ENCODE measurements around the gene TMEM179. TPM values are rescaled to one million over a fixed set of nuclear protein-coding genes. Genes with fewer than 3 reads are reported as not detected.

TMEM179 gene
- total RNA-seq, 1 experiment from 2014 or later, result 3.4 TPM

GRCh38 chr14:104593241-104593701 is 11.3 kb downstream of the TMEM179 start:
- Histone ChIP-seq H3K4me1 (ENCODE audit: control insufficient read depth, insufficient read depth, low read length) (no peaks in the 10 kb centered on the region), H3K9me3 (ENCODE audit: control insufficient read depth, insufficient read depth, low read depth, low read length) (no peaks in the 10 kb centered on the region), H3K4me3 (ENCODE audit: low read depth in 2 of 2, low read length in 2 of 2) (no peak overlapping the region), H3K27ac (ENCODE audit: low read length) (no peak overlapping the region), H3K36me3 (ENCODE audit: control insufficient read depth, insufficient read depth, low read length) (no peaks in the 10 kb centered on the region), H3K27me3 (ENCODE audit: control insufficient read depth, insufficient read depth, low read length) (no peaks in the 10 kb centered on the region)
- in situ Hi-C loops (cut with HindIII; ENCODE audit: low pct_unique_long_range_greater_than_20kb, low sequenced_read_pairs), result no loop called here
- ChIA-PET POLR2A (no interaction called here), CTCF (interaction anchor here (0.9 kb wide), 1 partner anchor 16 kb away, joined by 9 read pairs; no protein-coding TSS in a partner anchor)
- TF ChIP-seq TCF7L2 (IDR thresholded peaks at IDR 0.05; ENCODE audit: low read depth, low read length), result no peak
- TF ChIP-seq POLR2AphosphoS5 (IDR thresholded peaks at IDR 0.05; ENCODE audit: low read depth, low read length), result no peak
- TF ChIP-seq CTCF (IDR thresholded peaks at IDR 0.05), result no peak
- no peak for TF ChIP-seq REST (IDR thresholded peaks at IDR 0.05; ENCODE audit: insufficient read depth in 1 of 2, low read depth in 2 of 2, low read length in 1 of 2)
- TF ChIP-seq SIN3A (IDR thresholded peaks at IDR 0.05; ENCODE audit: borderline replicate concordance, insufficient read depth, low read depth, low read length), result no peak
- DNase-seq (ENCODE audit: low read depth, low spot score) (no peak), ATAC-seq (no peak)
- intact Hi-C loops (cut with micrococcal nuclease; ENCODE audit: unreplicated experiment), result no loop called here
- BruUV-seq (replicated peaks), result no TSS peak

GRCh38 chr14:104592785-104593184 is 11.8 kb downstream of the TMEM179 start:
- Histone ChIP-seq H3K27ac (ENCODE audit: low read length) (no peak overlapping the region), H3K4me1 (ENCODE audit: control insufficient read depth, insufficient read depth, low read length) (no peaks in the 10 kb centered on the region), H3K4me3 (ENCODE audit: low read depth in 2 of 2, low read length in 2 of 2) (no peak overlapping the region), H3K36me3 (ENCODE audit: control insufficient read depth, insufficient read depth, low read length) (no peaks in the 10 kb centered on the region), H3K27me3 (ENCODE audit: control insufficient read depth, insufficient read depth, low read length) (no peaks in the 10 kb centered on the region), H3K9me3 (ENCODE audit: control insufficient read depth, insufficient read depth, low read depth, low read length) (no peaks in the 10 kb centered on the region)
- CTCF ChIA-PET, result interaction anchor here (0.9 kb wide), 1 partner anchor 16 kb away, joined by 9 read pairs; no protein-coding TSS in a partner anchor
- intact Hi-C loops (cut with micrococcal nuclease; ENCODE audit: unreplicated experiment) (no loop called here), in situ Hi-C loops (cut with HindIII; ENCODE audit: low pct_unique_long_range_greater_than_20kb, low sequenced_read_pairs) (no loop called here)
- POLR2A ChIA-PET, result no interaction called here
- no TSS peak for BruUV-seq (replicated peaks)
- TF ChIP-seq POLR2AphosphoS5 (IDR thresholded peaks at IDR 0.05; ENCODE audit: low read depth, low read length), result no peak
- TF ChIP-seq TCF7L2 (IDR thresholded peaks at IDR 0.05; ENCODE audit: low read depth, low read length), result no peak
- TF ChIP-seq REST (IDR thresholded peaks at IDR 0.05; ENCODE audit: insufficient read depth in 1 of 2, low read depth in 2 of 2, low read length in 1 of 2), result no peak
- no peak for TF ChIP-seq SIN3A (IDR thresholded peaks at IDR 0.05; ENCODE audit: borderline replicate concordance, insufficient read depth, low read depth, low read length)
- no peak for TF ChIP-seq CTCF (IDR thresholded peaks at IDR 0.05)
- DNase-seq (ENCODE audit: low read depth, low spot score) (no peak), ATAC-seq (no peak)
